ENCODE measurements around the gene ADRA2C. TPM values are rescaled to one million over a fixed set of nuclear protein-coding genes. Genes with fewer than 3 reads are reported as not detected.

Gene ADRA2C
- total RNA-seq, 1 donor from 2014 or later, result 0.13 TPM

GRCh38 chr4:3775005-3775404 is 8.8 kb downstream of the ADRA2C start:
- DNase-seq (ENCODE audit: low read depth in 2 of 2), result no peak

DNA sequence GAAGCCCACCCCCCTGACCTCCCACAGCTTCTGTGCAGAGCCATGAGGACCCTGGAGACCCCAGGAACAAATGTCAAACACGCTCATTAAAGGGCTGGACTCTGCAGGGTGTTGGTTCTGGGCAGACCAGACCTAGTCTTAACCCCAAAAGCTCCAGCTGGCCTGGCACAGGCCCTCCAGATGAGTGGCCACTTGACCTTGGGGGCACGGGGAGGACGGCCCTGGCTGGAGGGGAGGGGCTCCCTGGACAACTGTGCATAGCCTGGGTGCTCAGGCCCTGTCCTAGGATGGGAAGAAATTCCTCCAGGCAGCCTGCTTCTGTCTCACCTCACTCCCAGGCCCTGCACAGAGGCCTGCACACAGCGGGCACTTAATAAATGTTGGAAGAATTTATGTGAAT is 9.4 kb downstream of the ADRA2C start:
- no peak for DNase-seq (ENCODE audit: low read depth in 2 of 2)

GRCh38 chr4:3776166-3777032 is 10.2 kb downstream of the ADRA2C start:
- DNase-seq (ENCODE audit: low read depth in 2 of 2), result no peak

DNA sequence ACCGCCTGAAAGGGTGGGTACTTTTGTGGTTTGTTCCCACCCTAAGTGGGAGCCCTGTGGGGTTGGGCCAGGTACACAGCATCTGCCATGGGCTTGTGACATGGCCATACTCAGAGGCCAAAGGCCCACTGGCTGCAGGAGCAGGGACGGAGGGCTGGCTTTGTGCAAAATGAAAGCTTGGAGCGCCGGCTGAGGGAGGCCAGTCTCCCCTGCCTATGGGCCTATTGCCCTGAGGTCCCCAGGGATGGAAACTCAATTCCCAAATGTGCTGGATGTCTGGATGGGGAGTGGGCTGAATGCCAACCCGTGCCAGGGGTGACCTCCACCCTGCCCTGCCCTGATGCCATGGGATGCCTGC is 10.8 kb downstream of the ADRA2C start:
- DNase-seq (ENCODE audit: low read depth in 2 of 2), result no peak

DNA sequence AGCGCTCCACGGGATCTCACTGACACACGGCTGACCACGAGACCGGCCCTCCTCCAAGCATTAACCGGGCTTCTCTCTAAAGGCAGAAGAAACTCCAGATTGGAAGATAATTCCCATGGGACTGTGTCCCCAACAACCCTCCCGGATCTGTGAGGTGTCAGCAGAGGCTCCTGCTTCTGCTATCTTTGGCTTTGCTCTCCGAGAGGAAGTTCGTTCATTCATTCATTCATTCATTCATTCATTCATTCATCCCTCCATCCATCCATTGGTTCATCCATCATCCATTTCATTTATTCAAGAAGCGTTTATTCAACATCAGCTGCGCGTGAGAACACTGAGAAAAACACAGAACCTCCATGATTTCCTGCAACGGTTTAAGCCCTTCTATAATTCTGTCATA is 11.5 kb downstream of the ADRA2C start:
- DNase-seq (ENCODE audit: low read depth in 2 of 2), result no peak

DNA sequence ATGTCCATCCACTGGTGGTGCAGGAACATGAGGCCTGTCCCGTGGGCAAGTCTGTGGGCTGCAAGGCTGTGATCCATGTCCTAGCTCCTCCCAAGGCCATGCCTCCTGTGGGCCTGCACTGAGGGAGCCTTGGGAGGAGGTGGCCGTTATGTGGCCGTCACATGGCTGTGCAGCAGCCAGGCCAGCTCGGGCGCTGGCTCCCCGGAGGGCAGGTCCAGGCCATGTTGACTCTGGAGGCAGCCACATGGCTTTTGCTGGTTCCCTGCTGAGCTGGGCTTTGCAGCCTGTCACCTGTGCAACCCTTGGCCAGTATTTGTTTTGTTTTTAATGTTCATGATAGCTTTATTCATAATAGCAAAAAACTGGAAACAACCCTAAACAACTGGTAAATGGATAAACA is 13.3 kb downstream of the ADRA2C start:
- no peak for DNase-seq (ENCODE audit: low read depth in 2 of 2)

GRCh38 chr4:3780347-3781171 is 14.4 kb downstream of the ADRA2C start:
- DNase-seq (ENCODE audit: low read depth in 2 of 2), result no peak

DNA sequence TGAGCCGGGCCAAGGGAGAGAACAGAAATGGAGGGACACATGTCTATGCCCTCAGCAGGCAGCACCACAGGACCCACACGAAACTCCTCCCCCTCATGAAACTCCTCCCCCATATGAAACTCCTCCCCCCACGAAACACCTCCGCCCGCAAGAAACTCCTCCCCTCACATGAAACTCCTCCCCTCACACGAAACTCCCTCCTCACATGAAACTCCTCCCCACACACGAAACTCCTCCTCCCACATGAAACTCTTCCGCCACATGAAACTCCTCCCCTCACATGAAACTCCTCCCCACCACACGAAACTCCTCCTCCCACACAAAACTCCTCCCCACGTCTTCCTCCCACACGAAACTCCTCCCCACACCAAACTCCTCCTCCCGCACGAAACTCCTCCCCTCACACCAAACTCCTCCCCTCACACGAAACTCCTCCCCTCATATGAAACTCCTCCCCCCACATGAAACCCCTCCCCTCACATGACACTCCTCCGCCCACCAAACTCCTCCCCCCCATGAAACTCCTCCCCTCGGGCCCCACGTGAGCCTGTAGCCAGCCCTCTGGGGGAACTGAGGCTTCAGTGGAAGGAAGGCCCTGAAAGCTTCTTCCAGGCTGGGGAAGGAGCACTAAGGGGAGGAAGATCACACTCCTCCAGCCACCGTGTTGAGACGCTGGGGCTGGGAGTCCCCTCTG is 15.2 kb downstream of the ADRA2C start:
- no peak for DNase-seq (ENCODE audit: low read depth in 2 of 2)

DNA sequence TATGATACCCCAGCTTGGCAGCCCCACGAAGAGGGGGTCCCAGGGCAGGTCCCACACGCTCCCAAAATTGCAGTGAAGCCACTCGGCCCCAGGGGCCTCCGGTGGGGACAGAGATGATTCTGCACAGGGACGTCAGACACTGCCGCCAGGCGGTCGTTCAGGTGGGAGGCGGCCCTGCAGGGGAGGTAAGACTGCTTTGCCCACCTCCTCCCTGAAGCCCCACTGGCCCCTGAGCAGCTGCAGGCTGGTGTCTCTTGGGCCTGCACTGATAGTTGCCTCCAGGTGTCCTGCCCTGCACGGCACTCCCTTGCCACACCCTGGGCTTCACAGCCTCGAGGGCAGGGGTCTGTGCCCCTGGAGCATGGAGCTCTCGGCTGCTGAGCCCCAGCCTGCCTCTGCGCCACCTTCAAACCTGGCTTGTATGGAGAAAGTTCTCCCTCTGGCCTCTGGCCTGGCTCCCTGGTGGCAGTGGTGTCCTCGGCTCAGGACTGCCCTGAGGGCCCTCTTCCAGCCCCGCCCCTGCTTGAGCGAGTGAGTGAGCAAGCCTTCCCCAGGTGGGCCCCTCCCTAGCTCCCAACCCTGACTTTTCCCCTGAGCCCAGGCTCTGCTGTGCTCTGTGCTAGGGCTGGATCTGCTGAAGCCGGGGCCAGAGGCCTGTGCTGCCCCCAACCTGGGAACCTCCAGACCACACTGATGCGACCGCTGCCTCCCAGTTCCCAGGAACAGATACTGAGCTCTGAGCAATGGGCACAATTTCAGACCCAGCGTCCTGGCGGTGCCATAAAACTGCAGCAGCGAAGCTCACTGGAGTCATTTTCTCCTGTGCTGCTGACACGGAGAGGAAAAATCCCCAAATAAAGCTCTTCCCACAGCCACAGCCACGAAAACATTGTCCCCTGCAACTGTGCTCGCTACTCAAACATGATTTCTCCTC is 16.1 kb downstream of the ADRA2C start:
- DNase-seq (ENCODE audit: low read depth in 2 of 2), result no peak

DNA sequence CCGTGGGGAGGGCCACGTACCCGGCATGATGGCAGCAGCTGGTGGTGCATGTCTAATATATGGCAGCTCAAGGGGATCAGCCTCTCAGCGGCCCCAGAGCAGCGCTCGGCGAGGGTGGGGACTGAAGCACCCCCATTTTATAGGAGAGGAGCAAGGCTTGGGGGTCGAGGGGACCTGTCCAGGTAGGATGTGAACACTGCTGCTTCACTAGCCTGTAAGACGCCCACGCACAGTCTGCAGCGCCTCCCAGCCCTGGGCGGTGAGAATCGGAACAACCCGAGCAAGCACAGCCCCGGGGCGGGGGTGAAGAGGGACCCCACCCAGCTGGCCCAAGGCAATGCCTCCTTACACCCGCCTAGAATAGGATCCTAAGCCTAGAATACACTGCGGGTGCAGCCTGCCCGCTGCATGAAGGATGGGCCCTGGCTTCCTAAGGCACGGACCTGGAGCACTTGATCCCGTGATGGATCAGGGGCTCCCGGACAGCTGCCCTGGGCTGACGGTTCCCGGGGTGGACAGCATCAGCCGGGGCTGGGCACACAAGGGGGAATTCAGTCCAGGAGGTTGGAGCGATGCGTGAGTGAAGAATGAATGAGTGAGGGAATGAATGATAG is 17.6 kb downstream of the ADRA2C start:
- no peak for DNase-seq (ENCODE audit: low read depth in 2 of 2)

DNA sequence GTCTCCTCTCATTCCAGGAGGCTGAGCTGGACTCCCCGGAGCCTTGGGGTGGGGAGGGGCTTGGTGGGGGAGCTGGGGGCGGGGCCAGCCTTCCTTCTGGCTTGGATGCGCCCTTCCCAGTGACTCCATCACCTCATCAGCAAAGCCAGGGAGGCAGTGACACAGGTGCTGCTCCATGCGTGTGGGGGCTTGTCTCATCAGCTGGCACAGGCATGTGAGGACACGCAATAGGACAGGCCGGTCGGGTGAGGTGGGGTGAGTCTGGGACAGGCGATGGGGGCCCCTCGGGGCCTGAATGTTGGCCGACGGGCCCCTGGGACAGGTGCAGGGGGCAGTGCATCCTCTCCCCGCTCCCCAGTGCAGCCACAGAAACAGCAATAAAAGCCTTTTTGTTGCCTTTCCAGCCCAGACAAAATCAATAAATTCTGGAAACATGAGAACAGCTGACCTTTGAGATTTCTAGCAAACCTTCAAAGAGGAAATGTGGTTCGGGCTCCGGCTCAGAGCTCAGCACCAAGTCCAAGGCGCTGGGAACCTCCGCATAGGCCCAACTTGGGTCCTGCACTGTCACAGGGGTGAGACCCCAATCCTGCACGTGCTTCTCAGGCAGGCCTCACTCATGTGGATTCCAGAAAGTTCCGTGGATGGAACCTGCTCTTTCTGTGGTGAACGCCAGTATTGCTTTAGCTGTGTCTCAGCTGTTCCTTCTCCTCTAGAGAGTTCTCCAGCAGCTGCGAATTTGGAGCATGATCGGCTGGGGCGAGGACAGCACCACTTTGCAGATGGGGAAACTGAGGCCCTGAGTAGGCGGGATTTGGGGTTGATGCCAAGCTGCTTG is 18.5 kb downstream of the ADRA2C start:
- no peak for DNase-seq (ENCODE audit: low read depth in 2 of 2)

DNA sequence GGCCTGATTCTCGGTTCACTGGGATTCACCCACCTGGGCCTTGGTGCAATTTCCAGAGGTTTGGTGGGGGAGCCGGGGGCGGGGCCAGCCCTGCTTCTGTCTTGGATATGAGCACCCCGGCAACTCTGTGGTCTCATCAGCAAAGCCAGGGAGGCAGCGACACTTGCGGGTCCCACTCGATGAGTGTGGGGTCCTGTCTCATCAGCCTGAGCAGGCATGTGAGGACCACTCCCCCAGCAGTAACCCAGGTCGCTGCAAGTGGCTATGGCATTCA is 19.0 kb downstream of the ADRA2C start:
- no peak for DNase-seq (ENCODE audit: low read depth in 2 of 2)

DNA sequence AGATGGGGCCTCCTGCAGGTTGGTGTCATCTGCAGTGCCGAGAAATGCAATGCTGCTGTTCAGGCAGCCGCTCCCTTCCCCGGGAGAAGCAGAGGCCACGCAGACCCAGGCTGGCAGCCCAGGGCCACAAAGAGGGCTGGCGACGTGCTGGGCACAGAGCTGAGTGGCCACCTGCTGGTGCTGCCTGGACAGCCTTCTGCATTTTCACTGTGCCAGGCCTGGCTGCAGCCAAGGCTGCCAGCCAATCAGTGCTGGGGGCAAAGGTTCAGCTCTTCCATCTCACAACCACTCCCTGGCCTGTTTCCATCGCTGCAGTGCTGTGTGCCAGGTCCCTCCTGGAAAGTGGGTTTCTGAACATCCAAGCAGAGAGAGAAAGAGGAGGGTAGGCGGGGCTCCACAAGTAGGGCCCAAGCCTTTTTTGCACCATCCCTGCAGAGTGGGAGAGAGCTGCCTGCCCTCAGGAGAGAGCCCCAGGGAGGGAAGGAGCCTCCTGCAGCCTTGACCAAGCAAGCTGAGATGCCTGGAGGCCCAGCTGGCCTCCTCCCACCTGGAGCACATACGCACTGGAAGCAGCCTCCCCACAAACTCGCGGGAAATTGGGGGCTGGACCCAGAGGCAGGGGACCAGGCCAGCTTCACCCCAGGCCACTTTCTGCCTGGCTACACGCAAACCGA is 20.1 kb downstream of the ADRA2C start:
- no peak for DNase-seq (ENCODE audit: low read depth in 2 of 2)

GRCh38 chr4:3787489-3788365 is 21.5 kb downstream of the ADRA2C start:
- DNase-seq (ENCODE audit: low read depth in 2 of 2), result no peak

DNA sequence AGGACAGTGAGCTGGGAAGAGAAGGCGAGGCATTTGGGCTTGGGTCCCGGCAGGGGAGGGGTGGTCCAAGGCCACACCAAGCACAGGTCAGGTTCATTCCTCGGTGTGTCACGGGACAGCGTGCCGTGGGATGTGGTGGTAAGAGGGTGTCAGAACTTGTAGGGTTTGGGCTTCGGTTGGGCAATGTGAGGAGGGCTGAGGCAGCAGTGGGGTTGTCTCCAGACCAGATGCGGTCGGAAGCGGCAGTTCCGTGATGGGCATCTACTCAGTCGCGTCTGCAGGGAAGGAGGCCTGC is 22.1 kb downstream of the ADRA2C start:
- no peak for DNase-seq (ENCODE audit: low read depth in 2 of 2)

GRCh38 chr4:3789587-3789986 is 23.4 kb downstream of the ADRA2C start:
- DNase-seq (ENCODE audit: low read depth in 2 of 2), result no peak

DNA sequence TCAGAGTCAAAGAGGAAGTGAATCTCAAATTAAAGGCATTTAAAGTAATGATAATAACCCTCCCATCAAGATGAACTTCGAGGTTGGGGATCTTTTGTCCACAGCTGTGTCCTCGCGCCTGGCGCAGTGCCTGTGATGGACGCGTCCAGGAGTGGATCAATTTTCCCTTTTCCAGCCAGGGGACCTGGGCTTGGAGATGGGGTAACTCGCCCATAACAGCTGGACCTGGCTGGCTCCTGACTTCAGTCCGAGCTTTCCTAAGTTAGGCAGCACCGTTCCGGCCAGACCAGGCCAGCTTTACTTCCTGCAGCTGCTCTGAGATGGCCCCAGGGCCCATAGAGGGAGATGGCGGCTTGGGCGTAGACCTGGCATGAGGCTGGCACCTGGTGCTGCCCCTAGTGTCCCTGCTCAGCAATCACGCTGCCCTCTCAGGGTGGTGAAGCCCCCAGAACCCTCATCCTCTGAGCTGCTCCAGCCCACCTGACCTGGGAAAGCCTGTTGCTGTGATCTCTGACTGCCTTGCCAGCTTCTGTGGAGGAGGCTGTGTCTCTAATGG is 23.9 kb downstream of the ADRA2C start:
- no peak for DNase-seq (ENCODE audit: low read depth in 2 of 2)

DNA sequence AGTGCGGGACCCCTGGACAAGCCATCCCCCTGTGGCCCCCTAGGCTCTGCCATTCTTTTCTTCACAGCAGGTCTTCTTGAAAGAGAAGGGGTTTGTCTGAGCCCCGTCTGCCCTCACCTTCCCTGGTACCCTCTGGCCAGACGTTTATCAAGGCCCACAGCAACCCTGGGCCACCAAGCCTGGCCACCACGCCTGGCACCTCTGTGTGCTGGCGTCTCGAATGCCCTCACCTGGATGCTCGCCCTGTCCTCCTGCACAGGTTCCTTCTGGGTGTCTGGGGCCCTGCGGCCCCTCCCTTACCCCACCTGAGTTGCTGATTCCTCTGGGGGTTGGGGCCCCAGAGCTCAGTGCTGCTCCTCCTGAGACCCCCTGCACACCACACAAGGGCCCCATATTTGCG is 25.1 kb downstream of the ADRA2C start:
- no peak for DNase-seq (ENCODE audit: low read depth in 2 of 2)
